H9 (cell line): ENCODE results near the gene PHTF2. TPM values are rescaled to one million over a fixed set of nuclear protein-coding genes. Genes with fewer than 3 reads are reported as not detected.

Experiments
- DNase-seq: peaks from one replicate; pipeline ENCODE4 v3.0.0-alpha.2; 2017
- H2AFZ ChIP-seq: one replicate; pipeline ENCODE4 v1.6.1; 2013; ENCODE audit warnings: mild to moderate bottlenecking, low read length, control low read depth, moderate library complexity
- H2AK5ac ChIP-seq: 2 replicates; pipeline ENCODE4 v1.6.1; 2013; ENCODE audit warnings: low read length, control low read depth, mixed read lengths; ENCODE audit not compliant: insufficient read length
- H2BK120ac ChIP-seq: one replicate; pipeline ENCODE4 v1.6.1; 2013; ENCODE audit warnings: low read depth, mild to moderate bottlenecking, low read length, control low read depth, inconsistent platforms; ENCODE audit not compliant: poor library complexity, severe bottlenecking
- H2BK12ac ChIP-seq: 2 replicates; pipeline ENCODE4 v1.6.1; 2013; ENCODE audit warnings: low read length, control low read depth, mixed read lengths, low read depth; ENCODE audit not compliant: insufficient read length
- H2BK15ac ChIP-seq: 2 replicates; pipeline ENCODE4 v1.6.1; 2013; ENCODE audit warnings: low read depth, low read length, control low read depth
- H2BK20ac ChIP-seq: one replicate; pipeline ENCODE4 v1.6.1; 2013; ENCODE audit warnings: low read depth, mild to moderate bottlenecking, low read length, control low read depth, inconsistent platforms; ENCODE audit not compliant: poor library complexity, severe bottlenecking
- H2BK5ac ChIP-seq: 2 replicates; pipeline ENCODE4 v1.6.1; 2013; ENCODE audit warnings: low read length, control low read depth, mixed read lengths; ENCODE audit not compliant: insufficient read length
- H3K14ac ChIP-seq: 2 replicates; pipeline ENCODE4 v1.6.1; 2013; ENCODE audit warnings: low read length, control low read depth; ENCODE audit not compliant: insufficient read depth
- H3K18ac ChIP-seq: 2 replicates; pipeline ENCODE4 v1.6.1; 2013; ENCODE audit warnings: low read depth, mild to moderate bottlenecking, mixed read lengths, low read length, control low read depth; ENCODE audit not compliant: insufficient read length
- H3K23ac ChIP-seq: 2 replicates; pipeline ENCODE4 v1.6.1; 2013; ENCODE audit warnings: low read length, control low read depth, mixed read lengths, low read depth; ENCODE audit not compliant: insufficient read length
- H3K23me2 ChIP-seq: 2 replicates; pipeline ENCODE4 v1.6.1; 2013; ENCODE audit warnings: low read depth, mild to moderate bottlenecking, mixed read lengths, low read length, control low read depth; ENCODE audit not compliant: insufficient read length, poor library complexity, severe bottlenecking
- H3K27ac ChIP-seq: 2 replicates; pipeline ENCODE4 v1.5.1; 2013; ENCODE audit warnings: low read length, control low read depth, mixed read lengths, low read depth; ENCODE audit not compliant: insufficient read length
- H3K27me3 ChIP-seq: 2 replicates; pipeline ENCODE4 v1.6.1; 2013; ENCODE audit warnings: low read length, control low read depth, inconsistent platforms; ENCODE audit not compliant: insufficient read depth
- H3K4ac ChIP-seq: 2 replicates; pipeline ENCODE4 v1.6.1; 2013; ENCODE audit warnings: low read depth, mild to moderate bottlenecking, control low read depth, inconsistent platforms, low read length, moderate library complexity
- H3K4me1 ChIP-seq: 2 replicates; pipeline ENCODE4 v1.6.1; 2013; ENCODE audit warnings: low read length, control low read depth, inconsistent platforms; ENCODE audit not compliant: insufficient read depth
- H3K4me2 ChIP-seq: 2 replicates; pipeline ENCODE4 v1.6.1; 2013; ENCODE audit warnings: low read length, control low read depth, mixed read lengths; ENCODE audit not compliant: insufficient read length, insufficient read depth
- H3K56ac ChIP-seq: 2 replicates; pipeline ENCODE4 v1.6.1; 2013; ENCODE audit warnings: low read depth, mild to moderate bottlenecking, mixed read lengths, low read length, control low read depth; ENCODE audit not compliant: insufficient read length
- H3K79me1 ChIP-seq: 2 replicates; pipeline ENCODE4 v1.6.1; 2013; ENCODE audit warnings: low read depth, mild to moderate bottlenecking, moderate library complexity, low read length, control low read depth, inconsistent platforms; ENCODE audit not compliant: insufficient read depth, poor library complexity, severe bottlenecking
- H3K79me2 ChIP-seq: 2 replicates; pipeline ENCODE4 v1.6.1; 2013; ENCODE audit warnings: low read length, control low read depth, inconsistent platforms; ENCODE audit not compliant: insufficient read depth
- H3K9ac ChIP-seq: 2 replicates; pipeline ENCODE4 v1.6.1; 2013; ENCODE audit warnings: low read length, control low read depth, mixed read lengths; ENCODE audit not compliant: insufficient read length; ENCODE audit errors: extremely low read depth
- H3K9me3 ChIP-seq: one replicate; pipeline ENCODE4 v1.6.1; 2013; ENCODE audit warnings: low read depth, low read length, inconsistent platforms; ENCODE audit not compliant: control insufficient read depth
- H3T11ph ChIP-seq: one replicate; pipeline ENCODE4 v1.6.1; 2013; ENCODE audit warnings: mild to moderate bottlenecking, low read length, control low read depth, inconsistent platforms
- H4K20me1 ChIP-seq: one replicate; pipeline ENCODE4 v1.6.1; 2013; ENCODE audit not compliant: control insufficient read depth, insufficient read length, insufficient read depth
- H4K5ac ChIP-seq: 2 replicates; pipeline ENCODE4 v1.6.1; 2013; ENCODE audit warnings: low read depth, mild to moderate bottlenecking, mixed read lengths, low read length, control low read depth; ENCODE audit not compliant: insufficient read length
- H4K8ac ChIP-seq: replicated peaks from 2 replicates; pipeline ENCODE4 v1.6.1; 2013; ENCODE audit warnings: low read length, control low read depth, mixed read lengths, low read depth; ENCODE audit not compliant: insufficient read length
- H4K91ac ChIP-seq: 2 replicates; pipeline ENCODE4 v1.6.1; 2013; ENCODE audit warnings: low read depth, mild to moderate bottlenecking, moderate library complexity, mixed read lengths, low read length, control low read depth; ENCODE audit not compliant: insufficient read length
- H3K27ac Mint-ChIP-seq, 3 experiments: 2 replicates in 2 of 3; 3 replicates in 1 of 3; pipeline ENCODE4 v1.8.0; 2020 to 2021; ENCODE audit warnings: mixed read lengths in 3 of 3, mild to moderate bottlenecking in 1 of 3, moderate library complexity in 1 of 3
- H3K27me3 Mint-ChIP-seq: 2 replicates; pipeline ENCODE4 v1.8.0; 2021; ENCODE audit warnings: low read depth, mild to moderate bottlenecking, moderate library complexity, mixed read lengths
- H3K36me3 Mint-ChIP-seq, 3 experiments: 2 replicates in 2 of 3; 3 replicates in 1 of 3; pipeline ENCODE4 v1.8.0; 2020 to 2021; ENCODE audit warnings: low read depth in 3 of 3, mixed read lengths in 3 of 3; ENCODE audit not compliant: insufficient read depth in 1 of 3
- H3K4me1 Mint-ChIP-seq, 2 experiments: 2 replicates each; pipeline ENCODE4 v1.8.0; 2020; ENCODE audit warnings: mixed read lengths in 2 of 2
- H3K4me3 Mint-ChIP-seq, 2 experiments: 2 replicates in 1 of 2; 3 replicates in 1 of 2; pipeline ENCODE4 v1.8.0; 2020 to 2021; ENCODE audit warnings: mild to moderate bottlenecking in 2 of 2, mixed read lengths in 2 of 2, moderate library complexity in 1 of 2
- H3K9me3 Mint-ChIP-seq, 2 experiments: 2 replicates in 1 of 2; 3 replicates in 1 of 2; pipeline ENCODE4 v1.8.0; 2020; ENCODE audit warnings: mild to moderate bottlenecking in 2 of 2, mixed read lengths in 2 of 2, moderate library complexity in 1 of 2
- CTCF ChIP-seq: fragments of 200-600 bp; sonication (generic); conservative IDR thresholded peaks from 3 replicates; pipeline ENCODE4 v1.8.0; 2021; ENCODE audit warnings: antibody characterized with exemption, mild to moderate bottlenecking
- WGBS: extraction: QIAGEN DNeasy Blood & Tissue Kit; methylation state at CpG from one replicate; pipeline ENCODE4 v1.1.7; 2013; ENCODE audit warnings: missing lambda C conversion rate, low lambda C conversion rate, mixed read lengths; ENCODE audit not compliant: insufficient read length; ENCODE audit errors: extremely low coverage; 5-methylcytosine and 5-hydroxymethylcytosine counted together
- total RNA-seq: library from RNA; stranded (reverse); gene quantifications from 2 replicates; pipeline ENCODE4 v1.2.1, GENCODE V29; 2021

PHTF2 gene
- total RNA-seq, 1 experiment from 2014 or later: 16.2 TPM

- Histone ChIP-seq H3T11ph (no peak overlapping the region), H3K4ac (no peak overlapping the region), H2BK20ac (no peak overlapping the region), H2AK5ac (no peak overlapping the region), H2BK5ac (no peak overlapping the region), H3K23me2 (no peaks in the 10 kb centered on the region), H2BK12ac (no peak overlapping the region), H3K4me2 (no peak overlapping the region), H3K9me3 (no peaks in the 10 kb centered on the region), H4K8ac (no peak overlapping the region), H3K79me1 (no peaks in the 10 kb centered on the region), H3K56ac (no peak overlapping the region), H3K9ac (no peak overlapping the region), H4K20me1 (no peaks in the 10 kb centered on the region), H3K18ac (no peak overlapping the region), H3K4me1 (no peaks in the 10 kb centered on the region), H2AFZ (no peak overlapping the region), H2BK15ac (no peak overlapping the region), H3K79me2 (no peaks in the 10 kb centered on the region), H3K14ac (no peak overlapping the region), H4K91ac (no peak overlapping the region), H3K23ac (no peak overlapping the region), H3K27ac (no peak overlapping the region), H4K5ac (no peak overlapping the region), H2BK120ac (no peak overlapping the region), H3K27me3 (no peaks in the 10 kb centered on the region)
- no peak for DNase-seq
- H3K4me1 Mint-ChIP-seq: peaks cover 12 to 18% of the 10 kb centered on the region in 2 experiments
- H3K27ac Mint-ChIP-seq: no peak overlapping the region
- no peaks in the 10 kb centered on the region for H3K9me3 Mint-ChIP-seq
- no peaks in the 10 kb centered on the region for H3K27me3 Mint-ChIP-seq
- no peak for TF ChIP-seq CTCF
- H3K36me3 Mint-ChIP-seq: no peaks in the 10 kb centered on the region
- no CpG with 5 or more reads among the region's 7 CpGs for WGBS
- no peak overlapping the region for H3K4me3 Mint-ChIP-seq
These were observed 60.8 kb downstream of the PHTF2 start for GRCh38 chr7:77859343-77859742.
